GM18511 (cell line): ENCODE results near the gene SAXO1.
"Not testable (repeated sequence)": the region's sequence is repeated elsewhere in the genome, so short reads cannot be mapped to it uniquely, and the experiment has no call there.

Experiments used
- ATAC-seq: cut with Tn5 transposase; IDR thresholded peaks from one replicate; pipeline ENCODE4 v1.9.1; 2021; ENCODE audit warnings: mild to moderate bottlenecking, moderate library complexity; ENCODE audit not compliant: unreplicated experiment

The SAXO1 gene, protein sequence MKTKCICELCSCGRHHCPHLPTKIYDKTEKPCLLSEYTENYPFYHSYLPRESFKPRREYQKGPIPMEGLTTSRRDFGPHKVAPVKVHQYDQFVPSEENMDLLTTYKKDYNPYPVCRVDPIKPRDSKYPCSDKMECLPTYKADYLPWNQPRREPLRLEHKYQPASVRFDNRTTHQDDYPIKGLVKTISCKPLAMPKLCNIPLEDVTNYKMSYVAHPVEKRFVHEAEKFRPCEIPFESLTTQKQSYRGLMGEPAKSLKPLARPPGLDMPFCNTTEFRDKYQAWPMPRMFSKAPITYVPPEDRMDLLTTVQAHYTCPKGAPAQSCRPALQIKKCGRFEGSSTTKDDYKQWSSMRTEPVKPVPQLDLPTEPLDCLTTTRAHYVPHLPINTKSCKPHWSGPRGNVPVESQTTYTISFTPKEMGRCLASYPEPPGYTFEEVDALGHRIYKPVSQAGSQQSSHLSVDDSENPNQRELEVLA

GRCh38 chr9:19033015-19033414 lies at the start of gene SAXO1:
Gene SAXO1, minus strand, starts transcription at chr9:19033209. Its CDS starts 301 bp downstream, at chr9:19032908.
- ATAC-seq: no peak

- no peak for ATAC-seq
These were observed 41.8 kb upstream of the SAXO1 start for GRCh38 chr9:19074836-19075235.

- ATAC-seq: no peak
These were observed 41.2 kb upstream of the SAXO1 start for GRCh38 chr9:19074229-19074628.

DNA sequence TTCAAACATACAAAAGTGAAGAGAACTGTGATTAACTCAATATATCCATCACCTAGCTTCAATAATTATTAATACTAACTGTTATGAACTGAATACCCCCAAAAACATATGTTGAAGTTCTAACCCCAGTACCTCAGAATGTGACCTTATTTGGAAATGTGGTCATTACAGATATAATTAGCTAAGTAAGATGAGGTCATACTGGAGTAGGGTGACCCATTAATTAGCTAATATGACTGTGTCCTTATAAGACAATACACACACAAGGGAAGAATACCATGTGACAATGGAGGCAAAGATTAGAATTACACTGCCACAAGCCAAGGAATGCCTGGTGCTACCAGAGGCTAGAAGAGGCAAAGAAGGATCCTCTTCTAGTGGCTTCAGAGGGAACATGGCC lies 24.0 kb upstream of the SAXO1 start:
- ATAC-seq: no peak

DNA sequence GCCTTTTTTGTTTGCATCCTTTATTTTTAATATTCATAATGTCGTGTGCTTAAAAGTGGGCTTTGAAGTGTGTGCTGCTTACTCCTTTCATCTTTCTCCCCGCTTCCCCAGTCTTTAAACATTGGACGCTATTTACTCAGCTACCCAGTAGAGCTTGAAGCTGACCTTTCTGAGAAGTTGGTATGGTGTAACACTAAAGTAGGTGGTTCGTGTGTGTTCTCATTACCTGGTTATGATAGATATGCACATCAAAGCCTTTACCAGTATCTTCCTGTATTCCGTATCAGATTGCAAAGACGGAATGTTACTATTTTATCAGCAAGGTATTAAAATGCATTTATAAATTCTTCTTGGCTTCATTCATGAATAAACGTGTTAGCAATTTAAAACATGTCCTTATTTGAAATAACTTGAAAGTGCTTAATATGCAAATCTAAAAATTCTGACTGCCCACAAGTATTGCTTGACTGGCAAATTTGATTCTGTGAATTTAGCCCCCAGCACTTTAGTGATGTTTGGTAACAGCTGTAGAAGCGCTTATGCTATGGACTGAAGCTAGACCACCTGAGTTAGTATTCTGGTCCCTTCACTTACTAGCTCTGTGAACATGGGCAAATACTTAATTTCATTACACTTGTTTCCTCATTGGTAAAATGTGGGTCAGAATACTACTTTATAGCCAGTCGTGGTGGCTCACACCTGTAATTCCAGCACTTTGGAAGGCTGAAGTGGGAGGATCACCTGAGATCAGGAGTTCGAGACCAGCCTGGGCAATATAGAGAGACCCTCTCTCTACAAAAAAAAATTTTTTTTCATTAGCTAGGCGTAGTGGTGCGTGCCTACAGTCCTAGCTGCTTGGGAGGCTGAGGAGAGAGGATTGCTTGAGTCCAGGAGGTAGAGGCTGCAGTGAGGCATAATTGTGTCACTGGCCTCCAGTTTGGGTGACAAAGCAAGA lies 17.9 kb upstream of the SAXO1 start:
- ATAC-seq: no peak

- peak; percentile 4 for ATAC-seq
These were observed 17.1 kb upstream of the SAXO1 start for GRCh38 chr9:19049917-19050636.

DNA sequence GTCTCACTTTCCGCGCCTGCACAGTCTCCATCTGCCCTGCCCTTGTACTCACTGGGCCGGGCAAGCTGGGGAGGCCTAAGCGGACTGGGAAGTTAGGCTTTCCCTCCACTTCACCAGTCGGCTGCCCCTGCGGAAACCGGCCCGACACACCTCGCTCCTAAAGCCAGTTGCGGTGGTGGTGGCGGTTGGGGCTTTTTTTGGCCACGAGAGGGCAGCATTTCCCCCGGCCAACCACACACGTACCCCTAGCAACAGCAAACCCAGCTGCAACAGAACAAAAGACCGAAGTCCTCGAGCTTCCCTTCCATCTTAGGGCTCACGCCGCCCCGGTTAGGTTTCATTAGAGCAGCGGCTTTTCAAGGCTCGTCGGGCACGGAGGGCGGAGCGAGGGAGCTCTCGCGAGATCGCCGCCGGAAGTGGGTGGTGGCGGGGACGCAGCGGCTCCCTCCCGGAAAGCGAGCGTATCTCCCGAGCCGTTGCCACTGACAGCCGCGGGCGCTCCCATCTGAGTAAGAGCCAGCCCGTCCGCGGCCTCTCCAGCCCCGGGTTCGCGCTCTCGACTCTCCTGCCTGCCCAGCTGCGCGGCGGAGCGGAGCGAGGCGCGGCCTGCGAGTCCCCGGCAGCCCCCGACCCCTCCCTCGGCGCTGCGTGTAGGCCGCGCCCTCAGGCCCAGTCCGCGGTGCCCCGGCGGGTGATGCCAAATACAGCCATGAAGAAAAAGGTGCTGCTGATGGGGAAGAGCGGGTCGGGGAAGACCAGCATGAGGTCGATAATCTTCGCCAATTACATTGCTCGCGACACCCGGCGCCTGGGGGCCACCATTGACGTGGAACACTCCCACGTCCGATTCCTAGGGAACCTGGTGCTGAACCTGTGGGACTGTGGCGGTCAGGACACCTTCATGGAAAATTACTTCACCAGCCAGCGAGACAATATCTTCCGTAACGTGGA lies 16.2 kb upstream of the SAXO1 start, which contains the start of gene RRAGA:
Gene RRAGA, plus strand, starts transcription at position 462 of the 951 bp plus-strand sequence. Its CDS starts 233 bp downstream, at position 695.
- ATAC-seq: peak; percentile 88

DNA sequence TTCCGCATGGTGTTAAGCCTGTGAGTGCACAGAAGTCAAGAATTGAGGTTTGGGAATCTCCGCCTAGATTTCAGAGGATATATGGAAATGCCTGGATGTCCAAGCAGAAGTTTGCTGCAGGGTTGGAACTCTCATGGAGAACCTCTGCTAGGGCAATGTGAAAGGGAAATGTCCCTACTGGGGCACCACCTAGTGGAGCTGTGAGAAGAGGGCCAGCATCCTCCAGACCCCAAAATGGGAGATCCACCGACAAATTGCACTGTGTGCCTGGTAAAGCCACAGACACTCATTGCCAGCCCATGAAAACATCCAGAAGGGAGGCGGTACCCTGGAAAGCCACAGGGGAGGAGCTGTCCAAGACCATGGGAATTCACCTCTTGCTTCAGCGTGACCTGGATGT lies 3.6 kb upstream of the SAXO1 start:
- ATAC-seq: no peak

- ATAC-seq: no peak
These were observed 603 bp downstream of the SAXO1 start for GRCh38 chr9:19032406-19032805.

DNA sequence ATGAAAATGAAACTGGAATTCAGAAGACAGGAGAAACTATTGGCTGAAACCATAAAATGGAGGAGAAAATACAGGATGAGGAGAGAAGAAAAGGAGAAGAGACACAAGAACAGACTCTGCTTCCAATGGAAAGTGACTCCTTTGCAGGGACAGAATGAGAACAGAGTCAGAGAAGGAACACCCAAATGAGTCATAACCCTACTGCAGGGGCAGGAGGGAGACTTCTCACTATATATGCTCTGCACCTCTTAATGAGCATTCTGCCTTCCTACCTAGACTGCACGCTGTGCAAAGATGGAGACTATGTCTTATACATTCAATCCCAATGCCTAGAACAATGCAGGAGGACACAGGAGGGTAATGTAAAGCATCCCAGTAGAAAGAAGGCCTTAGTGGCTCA lies 2.1 kb downstream of the SAXO1 start:
- peak; percentile 70 for ATAC-seq

DNA sequence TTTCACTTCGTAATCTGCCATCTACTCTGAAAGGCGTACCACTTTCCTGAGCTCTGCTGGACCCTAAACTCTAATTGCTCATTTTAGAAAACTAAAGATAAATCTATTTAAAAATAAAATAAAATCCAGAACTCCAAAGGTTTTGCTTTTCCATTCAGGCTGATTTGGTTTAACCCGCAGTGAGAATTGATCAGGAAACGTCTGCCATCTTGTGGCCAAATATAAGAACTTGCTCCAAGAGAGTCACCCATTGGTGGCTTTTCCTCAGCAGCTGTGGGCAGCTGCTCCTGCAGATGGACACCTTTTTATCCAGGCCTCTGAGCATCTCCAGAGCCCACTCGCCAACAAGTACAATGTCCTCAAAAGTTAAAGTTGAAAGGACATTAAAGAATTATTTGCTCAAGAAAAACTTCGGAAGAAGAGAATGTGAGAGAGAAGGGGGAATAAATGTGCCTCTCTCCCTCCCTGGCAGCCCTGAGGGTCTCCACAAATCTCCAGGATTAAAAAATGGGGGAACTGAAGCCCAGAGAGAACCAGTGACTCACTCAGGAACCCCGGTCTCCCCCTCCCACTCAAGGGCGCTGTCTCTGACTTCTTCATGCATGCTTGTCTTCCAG lies 4.1 kb downstream of the SAXO1 start:
- ATAC-seq: peak; percentile 61

- no peak for ATAC-seq
These were observed 5.2 kb downstream of the SAXO1 start for GRCh38 chr9:19027825-19028224.

- ATAC-seq: peak; percentile 36
These were observed 6.6 kb downstream of the SAXO1 start for GRCh38 chr9:19026375-19026774.

DNA sequence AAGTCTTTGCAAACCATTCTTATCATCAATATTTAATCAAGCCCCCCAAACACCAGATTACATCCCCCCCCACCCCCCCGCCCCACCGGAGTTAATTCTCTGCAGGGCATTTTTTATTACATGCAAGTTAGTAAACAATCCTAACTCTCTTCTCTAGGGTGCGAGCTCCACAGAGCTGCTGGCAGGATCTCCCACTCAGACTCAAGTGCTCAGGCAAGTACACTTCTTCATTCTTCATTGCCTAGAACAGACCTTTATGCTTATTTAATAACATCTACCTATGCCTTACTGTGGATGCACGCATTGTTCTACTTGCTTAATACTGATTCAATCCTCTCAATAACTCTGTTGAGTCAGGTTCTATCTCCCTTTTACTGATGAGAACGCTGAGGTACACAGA lies 9.9 kb downstream of the SAXO1 start:
- ATAC-seq: no peak

DNA sequence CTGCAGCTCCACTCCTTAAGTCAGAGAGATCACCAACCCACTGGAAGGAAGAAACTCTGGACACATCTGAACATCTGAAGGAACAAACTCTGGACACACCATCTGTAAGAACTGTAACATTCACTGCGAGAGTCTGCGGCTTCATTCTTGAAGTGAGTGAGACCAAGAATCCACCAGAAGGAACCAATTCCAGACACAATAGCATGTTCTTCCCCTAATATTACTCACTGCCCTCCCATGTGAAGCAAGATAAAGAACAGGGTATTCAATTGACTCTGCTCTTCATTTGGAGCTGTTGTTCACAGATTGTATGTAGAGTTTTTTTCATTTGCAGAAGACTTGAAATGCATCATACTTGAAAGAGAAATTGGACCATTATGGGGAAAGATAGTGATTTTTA lies 10.8 kb downstream of the SAXO1 start:
- ATAC-seq: peak; percentile 61

- ATAC-seq: not testable (repeated sequence)
These were observed 11.4 kb downstream of the SAXO1 start for GRCh38 chr9:19021649-19022048.

DNA sequence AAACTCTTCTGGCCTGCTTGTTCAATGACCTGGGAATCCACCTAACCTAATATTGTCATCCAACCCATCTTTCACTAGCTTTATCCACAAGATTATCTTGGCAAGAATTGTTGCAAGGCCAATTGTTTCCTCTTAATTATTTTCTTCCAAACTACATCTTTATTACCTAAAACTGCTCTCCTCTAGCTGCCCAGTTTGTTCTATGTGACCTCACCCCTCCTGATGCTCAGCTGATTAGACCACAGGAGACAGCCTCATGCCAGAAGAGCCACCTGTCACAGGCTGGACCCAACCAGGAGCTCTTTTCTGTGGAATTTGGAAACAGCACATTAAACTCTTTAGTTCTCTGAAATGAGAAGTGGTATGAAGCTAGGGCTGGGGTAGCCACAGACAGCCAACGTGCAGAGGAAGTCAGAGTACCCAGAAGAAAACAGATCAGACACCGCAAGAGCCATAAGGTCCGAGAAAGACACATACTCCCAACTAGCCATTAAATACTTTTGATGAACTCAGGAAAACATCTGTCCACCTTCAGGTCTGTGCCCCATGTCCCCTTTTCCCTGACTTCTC lies 12.0 kb downstream of the SAXO1 start:
- ATAC-seq: no peak

GRCh38 chr9:19018201-19018600 lies 14.8 kb downstream of the SAXO1 start:
- ATAC-seq: no peak

DNA sequence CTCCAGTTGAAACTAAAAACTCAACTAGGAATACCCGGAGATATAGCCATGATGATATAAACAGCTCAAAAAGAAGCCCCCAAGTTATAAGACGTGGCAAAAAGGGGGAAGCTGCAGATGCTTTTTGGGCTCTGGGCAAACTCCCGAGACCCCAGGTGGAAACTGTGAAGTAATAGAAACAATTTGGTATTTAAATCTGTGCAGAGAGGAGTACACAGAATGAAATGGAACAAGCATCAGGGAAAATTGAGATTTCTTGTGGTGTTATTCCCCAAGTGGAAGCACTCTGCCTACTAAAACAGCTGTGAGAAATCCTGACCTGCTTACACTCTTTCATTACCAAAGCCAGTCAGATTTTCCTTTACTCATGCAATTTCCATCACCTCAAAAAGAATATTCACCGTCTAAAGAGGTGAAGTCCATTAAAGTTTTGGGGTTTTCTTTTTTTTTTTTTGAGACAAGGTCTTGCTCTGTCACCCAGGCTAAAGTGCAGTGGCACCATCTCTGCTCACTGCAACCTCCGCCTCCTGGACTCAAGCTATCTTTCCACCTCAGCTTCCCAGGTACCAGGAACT lies 23.5 kb downstream of the SAXO1 start:
- ATAC-seq: no peak
